ENCODE results near the gene ZEB1. TPM values are rescaled to one million over a fixed set of nuclear protein-coding genes. Genes with fewer than 3 reads are reported as not detected.

ZEB1 gene
- total and polyA plus RNA-seq, 10 of the 15 experiments (the other 5 are each of a cell fraction or from before 2014, with no cell fraction given) = 10.4 to 35.6 (median 24.5) TPM

DNA sequence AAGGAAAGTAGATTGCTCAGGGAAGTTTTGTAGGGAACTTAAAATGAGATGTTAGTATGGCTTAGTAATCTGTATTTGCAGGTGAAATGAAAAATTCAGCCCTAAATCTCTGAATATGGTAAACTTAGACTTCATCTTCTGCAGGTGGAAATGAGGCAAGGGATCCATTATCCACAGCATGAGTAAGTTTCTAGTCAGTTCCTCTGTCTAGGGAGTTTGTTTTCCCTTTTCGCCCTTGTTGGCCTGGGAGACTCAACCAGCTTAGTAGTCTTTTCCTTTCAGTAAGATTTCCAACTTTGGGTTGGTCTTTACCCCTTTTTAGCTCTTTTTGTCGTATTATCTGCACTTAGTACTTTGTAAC, 65.6 kb downstream of the ZEB1 start (continued):
- TF ChIP-seq, protein P1, sequence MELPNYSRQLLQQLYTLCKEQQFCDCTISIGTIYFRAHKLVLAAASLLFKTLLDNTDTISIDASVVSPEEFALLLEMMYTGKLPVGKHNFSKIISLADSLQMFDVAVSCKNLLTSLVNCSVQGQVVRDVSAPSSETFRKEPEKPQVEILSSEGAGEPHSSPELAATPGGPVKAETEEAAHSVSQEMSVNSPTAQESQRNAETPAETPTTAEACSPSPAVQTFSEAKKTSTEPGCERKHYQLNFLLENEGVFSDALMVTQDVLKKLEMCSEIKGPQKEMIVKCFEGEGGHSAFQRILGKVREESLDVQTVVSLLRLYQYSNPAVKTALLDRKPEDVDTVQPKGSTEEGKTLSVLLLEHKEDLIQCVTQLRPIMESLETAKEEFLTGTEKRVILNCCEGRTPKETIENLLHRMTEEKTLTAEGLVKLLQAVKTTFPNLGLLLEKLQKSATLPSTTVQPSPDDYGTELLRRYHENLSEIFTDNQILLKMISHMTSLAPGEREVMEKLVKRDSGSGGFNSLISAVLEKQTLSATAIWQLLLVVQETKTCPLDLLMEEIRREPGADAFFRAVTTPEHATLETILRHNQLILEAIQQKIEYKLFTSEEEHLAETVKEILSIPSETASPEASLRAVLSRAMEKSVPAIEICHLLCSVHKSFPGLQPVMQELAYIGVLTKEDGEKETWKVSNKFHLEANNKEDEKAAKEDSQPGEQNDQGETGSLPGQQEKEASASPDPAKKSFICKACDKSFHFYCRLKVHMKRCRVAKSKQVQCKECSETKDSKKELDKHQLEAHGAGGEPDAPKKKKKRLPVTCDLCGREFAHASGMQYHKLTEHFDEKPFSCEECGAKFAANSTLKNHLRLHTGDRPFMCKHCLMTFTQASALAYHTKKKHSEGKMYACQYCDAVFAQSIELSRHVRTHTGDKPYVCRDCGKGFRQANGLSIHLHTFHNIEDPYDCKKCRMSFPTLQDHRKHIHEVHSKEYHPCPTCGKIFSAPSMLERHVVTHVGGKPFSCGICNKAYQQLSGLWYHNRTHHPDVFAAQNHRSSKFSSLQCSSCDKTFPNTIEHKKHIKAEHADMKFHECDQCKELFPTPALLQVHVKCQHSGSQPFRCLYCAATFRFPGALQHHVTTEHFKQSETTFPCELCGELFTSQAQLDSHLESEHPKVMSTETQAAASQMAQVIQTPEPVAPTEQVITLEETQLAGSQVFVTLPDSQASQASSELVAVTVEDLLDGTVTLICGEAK (IDR thresholded peaks at IDR 0.05; ENCODE audit: borderline replicate concordance) = no peak
- TF ChIP-seq, protein P2, sequence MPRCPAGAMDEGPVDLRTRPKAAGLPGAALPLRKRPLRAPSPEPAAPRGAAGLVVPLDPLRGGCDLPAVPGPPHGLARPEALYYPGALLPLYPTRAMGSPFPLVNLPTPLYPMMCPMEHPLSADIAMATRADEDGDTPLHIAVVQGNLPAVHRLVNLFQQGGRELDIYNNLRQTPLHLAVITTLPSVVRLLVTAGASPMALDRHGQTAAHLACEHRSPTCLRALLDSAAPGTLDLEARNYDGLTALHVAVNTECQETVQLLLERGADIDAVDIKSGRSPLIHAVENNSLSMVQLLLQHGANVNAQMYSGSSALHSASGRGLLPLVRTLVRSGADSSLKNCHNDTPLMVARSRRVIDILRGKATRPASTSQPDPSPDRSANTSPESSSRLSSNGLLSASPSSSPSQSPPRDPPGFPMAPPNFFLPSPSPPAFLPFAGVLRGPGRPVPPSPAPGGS (IDR thresholded peaks at IDR 0.05; ENCODE audit: borderline replicate concordance, insufficient read depth, low read depth, low read length, poor library complexity, severe bottlenecking) = peak; percentile 2
- TF ChIP-seq TARDBP (IDR thresholded peaks at IDR 0.05; ENCODE audit: borderline replicate concordance) (no peak), HDGF (IDR thresholded peaks at IDR 0.05) (0 out of 2 replicates have a peak, but pooled peaks have one; percentile 24), EED (IDR thresholded peaks at IDR 0.05; ENCODE audit: low read depth) (0 out of 2 replicates have a peak, but pooled peaks have one; percentile 5), ZNF217 (IDR thresholded peaks at IDR 0.05) (peak; percentile 64; the same call in 1 of the 2 replicates), SMAD1 (IDR thresholded peaks at IDR 0.05; ENCODE audit: low read depth, partially characterized antibody) (no peak), ZBED1 (IDR thresholded peaks at IDR 0.05; ENCODE audit: borderline replicate concordance) (0 out of 2 replicates have a peak, but pooled peaks have one; percentile 14), BCL11A (IDR thresholded peaks at IDR 0.05; ENCODE audit: low read depth, low read length) (no peak), SPI1 (IDR thresholded peaks at IDR 0.05; ENCODE audit: borderline replicate concordance, insufficient read depth, low read depth, low read length) (peak; percentile 53; the same call in 1 of the 2 replicates), GATAD2B (conservative IDR thresholded peaks at IDR 0.05; ENCODE audit: low read depth) (peak; percentile 51; the same call in 1 of the 2 replicates), SMC3 (IDR thresholded peaks at IDR 0.05; ENCODE audit: borderline replicate concordance, low read length) (no peak), JUNB (IDR thresholded peaks at IDR 0.05) (0 out of 2 replicates have a peak, but pooled peaks have one; percentile 4), NRF1 (conservative IDR thresholded peaks at IDR 0.05; ENCODE audit: low read depth, low read length) (no peak)
- TF ChIP-seq, protein P3, sequence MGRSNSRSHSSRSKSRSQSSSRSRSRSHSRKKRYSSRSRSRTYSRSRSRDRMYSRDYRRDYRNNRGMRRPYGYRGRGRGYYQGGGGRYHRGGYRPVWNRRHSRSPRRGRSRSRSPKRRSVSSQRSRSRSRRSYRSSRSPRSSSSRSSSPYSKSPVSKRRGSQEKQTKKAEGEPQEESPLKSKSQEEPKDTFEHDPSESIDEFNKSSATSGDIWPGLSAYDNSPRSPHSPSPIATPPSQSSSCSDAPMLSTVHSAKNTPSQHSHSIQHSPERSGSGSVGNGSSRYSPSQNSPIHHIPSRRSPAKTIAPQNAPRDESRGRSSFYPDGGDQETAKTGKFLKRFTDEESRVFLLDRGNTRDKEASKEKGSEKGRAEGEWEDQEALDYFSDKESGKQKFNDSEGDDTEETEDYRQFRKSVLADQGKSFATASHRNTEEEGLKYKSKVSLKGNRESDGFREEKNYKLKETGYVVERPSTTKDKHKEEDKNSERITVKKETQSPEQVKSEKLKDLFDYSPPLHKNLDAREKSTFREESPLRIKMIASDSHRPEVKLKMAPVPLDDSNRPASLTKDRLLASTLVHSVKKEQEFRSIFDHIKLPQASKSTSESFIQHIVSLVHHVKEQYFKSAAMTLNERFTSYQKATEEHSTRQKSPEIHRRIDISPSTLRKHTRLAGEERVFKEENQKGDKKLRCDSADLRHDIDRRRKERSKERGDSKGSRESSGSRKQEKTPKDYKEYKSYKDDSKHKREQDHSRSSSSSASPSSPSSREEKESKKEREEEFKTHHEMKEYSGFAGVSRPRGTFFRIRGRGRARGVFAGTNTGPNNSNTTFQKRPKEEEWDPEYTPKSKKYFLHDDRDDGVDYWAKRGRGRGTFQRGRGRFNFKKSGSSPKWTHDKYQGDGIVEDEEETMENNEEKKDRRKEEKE (IDR thresholded peaks at IDR 0.05) = no peak
- TF ChIP-seq, protein P4, sequence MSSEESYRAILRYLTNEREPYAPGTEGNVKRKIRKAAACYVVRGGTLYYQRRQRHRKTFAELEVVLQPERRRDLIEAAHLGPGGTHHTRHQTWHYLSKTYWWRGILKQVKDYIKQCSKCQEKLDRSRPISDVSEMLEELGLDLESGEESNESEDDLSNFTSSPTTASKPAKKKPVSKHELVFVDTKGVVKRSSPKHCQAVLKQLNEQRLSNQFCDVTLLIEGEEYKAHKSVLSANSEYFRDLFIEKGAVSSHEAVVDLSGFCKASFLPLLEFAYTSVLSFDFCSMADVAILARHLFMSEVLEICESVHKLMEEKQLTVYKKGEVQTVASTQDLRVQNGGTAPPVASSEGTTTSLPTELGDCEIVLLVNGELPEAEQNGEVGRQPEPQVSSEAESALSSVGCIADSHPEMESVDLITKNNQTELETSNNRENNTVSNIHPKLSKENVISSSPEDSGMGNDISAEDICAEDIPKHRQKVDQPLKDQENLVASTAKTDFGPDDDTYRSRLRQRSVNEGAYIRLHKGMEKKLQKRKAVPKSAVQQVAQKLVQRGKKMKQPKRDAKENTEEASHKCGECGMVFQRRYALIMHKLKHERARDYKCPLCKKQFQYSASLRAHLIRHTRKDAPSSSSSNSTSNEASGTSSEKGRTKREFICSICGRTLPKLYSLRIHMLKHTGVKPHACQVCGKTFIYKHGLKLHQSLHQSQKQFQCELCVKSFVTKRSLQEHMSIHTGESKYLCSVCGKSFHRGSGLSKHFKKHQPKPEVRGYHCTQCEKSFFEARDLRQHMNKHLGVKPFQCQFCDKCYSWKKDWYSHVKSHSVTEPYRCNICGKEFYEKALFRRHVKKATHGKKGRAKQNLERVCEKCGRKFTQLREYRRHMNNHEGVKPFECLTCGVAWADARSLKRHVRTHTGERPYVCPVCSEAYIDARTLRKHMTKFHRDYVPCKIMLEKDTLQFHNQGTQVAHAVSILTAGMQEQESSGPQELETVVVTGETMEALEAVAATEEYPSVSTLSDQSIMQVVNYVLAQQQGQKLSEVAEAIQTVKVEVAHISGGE (CRISPR knock-in tag; IDR thresholded peaks at IDR 0.05) = no peak
- TF ChIP-seq, protein P5, sequence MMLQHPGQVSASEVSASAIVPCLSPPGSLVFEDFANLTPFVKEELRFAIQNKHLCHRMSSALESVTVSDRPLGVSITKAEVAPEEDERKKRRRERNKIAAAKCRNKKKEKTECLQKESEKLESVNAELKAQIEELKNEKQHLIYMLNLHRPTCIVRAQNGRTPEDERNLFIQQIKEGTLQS (IDR thresholded peaks at IDR 0.05; ENCODE audit: borderline replicate concordance, extremely low read depth, low read depth, low read length) = no peak
